Endothelial cell of umbilical vein (primary cell): ENCODE results near the gene GAA.

Experiments
- EZH2 ChIP-seq: IDR thresholded peaks from 2 replicates; pipeline ENCODE4 v1.6.1; 2012; ENCODE audit warnings: borderline replicate concordance, low read depth, mild to moderate bottlenecking, moderate library complexity, low read length, inconsistent platforms; ENCODE audit not compliant: severe bottlenecking
- POLR2A ChIP-seq: IDR thresholded peaks from 2 replicates; pipeline ENCODE4 v1.6.1; 2012; ENCODE audit warnings: low read depth, mild to moderate bottlenecking, control low read depth, low read length
- TF ChIP-seq, protein P1 (sequence below): IDR thresholded peaks from 2 replicates; pipeline ENCODE4 v1.6.1; 2011; ENCODE audit not compliant: insufficient read depth, insufficient read length
- TF ChIP-seq, protein P2 (sequence below), 2 donors: IDR thresholded peaks; 1 replicate in 1 of 2; 2 replicates in 1 of 2; pipeline ENCODE4 v1.5.1; 2011; ENCODE audit warnings: low read length in 2 of 2, mild to moderate bottlenecking in 2 of 2, moderate library complexity in 2 of 2, control low read depth in 1 of 2, inconsistent platforms in 1 of 2, low read depth in 1 of 2; ENCODE audit not compliant: insufficient read depth in 1 of 2; ENCODE audit errors: extremely low read depth in 1 of 2

GRCh38 chr17:80122026-80122575, 20.7 kb downstream of the GAA start:
- TF ChIP-seq, protein P1, sequence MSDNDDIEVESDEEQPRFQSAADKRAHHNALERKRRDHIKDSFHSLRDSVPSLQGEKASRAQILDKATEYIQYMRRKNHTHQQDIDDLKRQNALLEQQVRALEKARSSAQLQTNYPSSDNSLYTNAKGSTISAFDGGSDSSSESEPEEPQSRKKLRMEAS = no peak
- TF ChIP-seq, protein P2, sequence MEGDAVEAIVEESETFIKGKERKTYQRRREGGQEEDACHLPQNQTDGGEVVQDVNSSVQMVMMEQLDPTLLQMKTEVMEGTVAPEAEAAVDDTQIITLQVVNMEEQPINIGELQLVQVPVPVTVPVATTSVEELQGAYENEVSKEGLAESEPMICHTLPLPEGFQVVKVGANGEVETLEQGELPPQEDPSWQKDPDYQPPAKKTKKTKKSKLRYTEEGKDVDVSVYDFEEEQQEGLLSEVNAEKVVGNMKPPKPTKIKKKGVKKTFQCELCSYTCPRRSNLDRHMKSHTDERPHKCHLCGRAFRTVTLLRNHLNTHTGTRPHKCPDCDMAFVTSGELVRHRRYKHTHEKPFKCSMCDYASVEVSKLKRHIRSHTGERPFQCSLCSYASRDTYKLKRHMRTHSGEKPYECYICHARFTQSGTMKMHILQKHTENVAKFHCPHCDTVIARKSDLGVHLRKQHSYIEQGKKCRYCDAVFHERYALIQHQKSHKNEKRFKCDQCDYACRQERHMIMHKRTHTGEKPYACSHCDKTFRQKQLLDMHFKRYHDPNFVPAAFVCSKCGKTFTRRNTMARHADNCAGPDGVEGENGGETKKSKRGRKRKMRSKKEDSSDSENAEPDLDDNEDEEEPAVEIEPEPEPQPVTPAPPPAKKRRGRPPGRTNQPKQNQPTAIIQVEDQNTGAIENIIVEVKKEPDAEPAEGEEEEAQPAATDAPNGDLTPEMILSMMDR (IDR thresholded peaks at IDR 0.05; ENCODE audit: extremely low read depth in 1 of 2, insufficient read depth in 1 of 2, low read depth in 1 of 2, low read length in 2 of 2) = no peak
- TF ChIP-seq POLR2A (no peak), EZH2 (no peak)
